Nephron progenitor cell (in vitro differentiated cells): ENCODE measurements around the gene NFATC4.
A peak's percentile ranks its signal among the peaks of the same experiment; 100 is the strongest.

Experiments
- DNase-seq: peaks from one replicate; pipeline ENCODE4 v3.0.0; 2021
- H3K27ac Mint-ChIP-seq: 2 replicates; pipeline ENCODE4 v1.8.0; 2021; ENCODE audit warnings: mild to moderate bottlenecking, moderate library complexity, mixed read lengths
- H3K27me3 Mint-ChIP-seq: 2 replicates; pipeline ENCODE4 v1.8.0; 2021; ENCODE audit warnings: mild to moderate bottlenecking, low read depth, mixed read lengths; ENCODE audit not compliant: poor library complexity
- H3K36me3 Mint-ChIP-seq: 2 replicates; pipeline ENCODE4 v1.8.0; 2021; ENCODE audit warnings: low read depth, mixed read lengths
- H3K4me1 Mint-ChIP-seq: 2 replicates; pipeline ENCODE4 v1.8.0; 2021; ENCODE audit warnings: mixed read lengths
- H3K4me3 Mint-ChIP-seq: 2 replicates; pipeline ENCODE4 v1.8.0; 2021; ENCODE audit warnings: mild to moderate bottlenecking, moderate library complexity, mixed read lengths
- H3K9me3 Mint-ChIP-seq: 2 replicates; pipeline ENCODE4 v1.8.0; 2021; ENCODE audit warnings: mild to moderate bottlenecking, moderate library complexity, mixed read lengths
- CTCF ChIP-seq: fragments of 200-600 bp; sonication (generic); IDR thresholded peaks from 2 replicates; pipeline ENCODE4 v1.5.0; 2021; ENCODE audit warnings: antibody characterized with exemption

NFATC4 gene

GRCh38 chr14:24409192-24409591, 41.2 kb downstream of the NFATC4 start:
- no peaks in the 10 kb centered on the region for H3K9me3 Mint-ChIP-seq
- no peak for DNase-seq
- H3K4me1 Mint-ChIP-seq, result peaks cover 14% of the 10 kb centered on the region
- H3K27me3 Mint-ChIP-seq, result peaks cover 6% of the 10 kb centered on the region
- no peak overlapping the region for H3K27ac Mint-ChIP-seq
- no peak overlapping the region for H3K4me3 Mint-ChIP-seq
- no peak for TF ChIP-seq CTCF
- H3K36me3 Mint-ChIP-seq, result peaks cover 60% of the 10 kb centered on the region

- Mint-ChIP-seq H3K4me1 (peaks cover 6% of the 10 kb centered on the region), H3K27ac (no peak overlapping the region), H3K4me3 (no peak overlapping the region), H3K27me3 (peaks cover 5% of the 10 kb centered on the region), H3K36me3 (peaks cover 60% of the 10 kb centered on the region), H3K9me3 (no peaks in the 10 kb centered on the region)
- TF ChIP-seq CTCF, result no peak
- DNase-seq, result no peak
Measured at GRCh38 chr14:24409956-24410355, 42.0 kb downstream of the NFATC4 start.

GRCh38 chr14:24411443-24412389, 43.7 kb downstream of the NFATC4 start:
- TF ChIP-seq CTCF, result peak; percentile 58
- H3K9me3 Mint-ChIP-seq, result no peaks in the 10 kb centered on the region
- H3K36me3 Mint-ChIP-seq, result peaks cover 64% of the 10 kb centered on the region
- H3K27ac Mint-ChIP-seq, result no peak overlapping the region
- no peak overlapping the region for H3K4me3 Mint-ChIP-seq
- no peak for DNase-seq
- H3K4me1 Mint-ChIP-seq, result no peaks in the 10 kb centered on the region
- H3K27me3 Mint-ChIP-seq, result no peaks in the 10 kb centered on the region

GRCh38 chr14:24414077-24414476, 46.1 kb downstream of the NFATC4 start:
- Mint-ChIP-seq H3K27ac (no peak overlapping the region), H3K36me3 (peaks cover 56% of the 10 kb centered on the region), H3K4me3 (no peak overlapping the region), H3K4me1 (peaks cover 5% of the 10 kb centered on the region), H3K27me3 (peaks cover 1% of the 10 kb centered on the region), H3K9me3 (no peaks in the 10 kb centered on the region)
- no peak for DNase-seq
- TF ChIP-seq CTCF, result no peak

GRCh38 chr14:24414732-24415420, 46.9 kb downstream of the NFATC4 start:
- peaks cover 53% of the 10 kb centered on the region for H3K36me3 Mint-ChIP-seq

More at GRCh38 chr14:24414732-24415420, 46.9 kb downstream of the NFATC4 start:
- H3K27ac Mint-ChIP-seq, result no peak overlapping the region
- H3K4me1 Mint-ChIP-seq, result peaks cover 5% of the 10 kb centered on the region
- no peak overlapping the region for H3K4me3 Mint-ChIP-seq
- H3K9me3 Mint-ChIP-seq, result no peaks in the 10 kb centered on the region
- no peak for TF ChIP-seq CTCF
- DNase-seq, result no peak
- peaks cover 8% of the 10 kb centered on the region for H3K27me3 Mint-ChIP-seq
